ENCODE measurements around the gene LINGO1.

DNA sequence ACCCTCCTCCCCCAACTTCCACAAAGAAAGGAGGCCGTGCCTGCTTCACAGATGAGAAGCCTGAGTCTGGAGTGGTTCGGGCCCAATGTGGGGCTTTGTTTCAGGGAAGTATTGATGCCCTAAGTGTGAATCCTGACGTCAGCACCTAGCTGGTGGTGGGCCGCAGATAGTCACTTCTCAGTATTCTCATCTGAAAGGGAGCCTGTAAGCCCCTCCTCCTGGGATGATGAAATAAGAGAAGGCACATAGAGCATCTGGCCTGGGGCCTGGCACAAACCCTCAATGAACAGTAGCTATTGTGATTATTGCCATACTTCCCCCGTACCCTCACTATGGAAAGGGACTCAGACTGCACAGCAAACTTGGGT is 24.8 kb downstream of the LINGO1 start:
- TF ChIP-seq, protein P1, sequence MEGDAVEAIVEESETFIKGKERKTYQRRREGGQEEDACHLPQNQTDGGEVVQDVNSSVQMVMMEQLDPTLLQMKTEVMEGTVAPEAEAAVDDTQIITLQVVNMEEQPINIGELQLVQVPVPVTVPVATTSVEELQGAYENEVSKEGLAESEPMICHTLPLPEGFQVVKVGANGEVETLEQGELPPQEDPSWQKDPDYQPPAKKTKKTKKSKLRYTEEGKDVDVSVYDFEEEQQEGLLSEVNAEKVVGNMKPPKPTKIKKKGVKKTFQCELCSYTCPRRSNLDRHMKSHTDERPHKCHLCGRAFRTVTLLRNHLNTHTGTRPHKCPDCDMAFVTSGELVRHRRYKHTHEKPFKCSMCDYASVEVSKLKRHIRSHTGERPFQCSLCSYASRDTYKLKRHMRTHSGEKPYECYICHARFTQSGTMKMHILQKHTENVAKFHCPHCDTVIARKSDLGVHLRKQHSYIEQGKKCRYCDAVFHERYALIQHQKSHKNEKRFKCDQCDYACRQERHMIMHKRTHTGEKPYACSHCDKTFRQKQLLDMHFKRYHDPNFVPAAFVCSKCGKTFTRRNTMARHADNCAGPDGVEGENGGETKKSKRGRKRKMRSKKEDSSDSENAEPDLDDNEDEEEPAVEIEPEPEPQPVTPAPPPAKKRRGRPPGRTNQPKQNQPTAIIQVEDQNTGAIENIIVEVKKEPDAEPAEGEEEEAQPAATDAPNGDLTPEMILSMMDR (conservative IDR thresholded peaks at IDR 0.05; ENCODE audit: low read length), result no peak
- TF ChIP-seq EZH2phosphoT487 (IDR thresholded peaks at IDR 0.05; ENCODE audit: borderline replicate concordance, low read depth, low read length), result no peak
